GM12874 (cell line): ENCODE data around the gene MOSPD2.

ENCODE experiments used
- CTCF ChIP-seq: IDR thresholded peaks from 2 replicates; pipeline ENCODE4 v1.5.1; 2011; ENCODE audit warnings: low read depth, mild to moderate bottlenecking, control low read depth, low read length, moderate library complexity; ENCODE audit not compliant: insufficient read depth

MOSPD2 gene

GRCh38 chrX:14883826-14884225 lies 10.6 kb downstream of the MOSPD2 start:
- no peak for TF ChIP-seq CTCF

GRCh38 chrX:14884714-14885113 lies 11.5 kb downstream of the MOSPD2 start:
- no peak for TF ChIP-seq CTCF

- TF ChIP-seq CTCF = no peak
Observed at GRCh38 chrX:14886252-14886651, 13.0 kb downstream of the MOSPD2 start.

- TF ChIP-seq CTCF = no peak
Observed at GRCh38 chrX:14896273-14896672, 23.1 kb downstream of the MOSPD2 start.

- TF ChIP-seq CTCF = no peak
Observed at GRCh38 chrX:14897042-14897441, 23.8 kb downstream of the MOSPD2 start.

- TF ChIP-seq CTCF = no peak
Observed at GRCh38 chrX:14899607-14900006, 26.4 kb downstream of the MOSPD2 start.

- TF ChIP-seq CTCF = no peak
Observed at GRCh38 chrX:14902537-14902936, 29.3 kb downstream of the MOSPD2 start.

GRCh38 chrX:14903891-14904290 lies 30.7 kb downstream of the MOSPD2 start:
- TF ChIP-seq CTCF = no peak
